Caki2 (cell line): Measurements from ENCODE around the gene CHAF1A. TPM values are rescaled to one million over a fixed set of nuclear protein-coding genes. Genes with fewer than 3 reads are reported as not detected.

Source experiments
- DNase-seq: peaks from one replicate; pipeline ENCODE4 v3.0.0-alpha.2; 2015; ENCODE audit warnings: low read depth
- in situ Hi-C: cut with HindIII; loops from 2 replicates; pipeline ENCODE4 v1.10.0; 2016; ENCODE audit warnings: low sequenced_read_pairs, low pct_unique_long_range_greater_than_20kb, mixed read lengths
- total RNA-seq: library from RNA; depleted of rRNA; stranded (reverse); fragments of >200 nt; shearing (Covaris generic); gene quantifications from 2 replicates; pipeline ENCODE4 v1.2.3, GENCODE V29; 2014; ENCODE audit warnings: low replicate concordance

CHAF1A gene
- total RNA-seq, 1 experiment from 2014 or later = 45.4 TPM

DNA sequence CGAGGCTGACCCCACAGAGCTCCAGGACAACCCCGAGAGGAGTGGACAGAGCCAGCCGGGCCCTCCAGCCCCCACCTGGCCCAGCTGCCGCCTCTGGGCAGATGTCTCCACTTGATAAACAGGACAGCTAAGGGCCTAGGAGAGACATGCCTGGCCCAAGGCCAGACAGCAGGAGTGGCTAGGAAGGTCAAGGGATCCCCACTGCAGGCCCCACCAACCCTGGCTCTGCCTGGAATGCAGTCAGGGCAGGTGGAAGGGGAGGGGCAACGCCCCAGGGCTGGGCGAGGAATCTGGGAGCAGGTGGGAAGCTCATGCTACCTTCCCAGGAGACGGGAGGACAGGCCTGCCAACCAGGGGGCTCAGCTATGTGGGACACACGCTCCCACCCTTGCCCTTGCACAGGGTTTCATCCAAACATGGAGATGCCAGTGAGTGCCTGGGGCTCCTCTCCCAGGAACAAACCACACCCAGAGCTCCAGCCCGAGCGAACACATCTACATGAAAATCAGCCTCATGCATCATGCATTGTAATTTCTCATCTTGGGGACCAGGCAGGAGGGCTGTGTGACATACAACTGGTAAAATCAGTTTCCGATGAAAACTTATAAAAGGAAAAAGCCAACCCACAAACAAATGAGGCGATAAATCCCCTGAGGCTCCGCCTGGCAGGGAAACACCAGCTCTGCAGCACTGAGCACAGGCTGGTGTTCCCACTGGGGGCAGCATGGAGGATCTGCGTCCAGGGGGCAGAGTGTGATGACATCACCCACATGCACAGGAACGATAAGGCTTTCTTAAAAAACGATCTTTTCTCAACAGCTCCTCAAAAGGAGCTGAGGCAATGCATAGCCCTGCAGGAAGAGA is 27.0 kb upstream of the CHAF1A start:
- in situ Hi-C loops = no loop called here
- DNase-seq = peak; percentile 94

DNA sequence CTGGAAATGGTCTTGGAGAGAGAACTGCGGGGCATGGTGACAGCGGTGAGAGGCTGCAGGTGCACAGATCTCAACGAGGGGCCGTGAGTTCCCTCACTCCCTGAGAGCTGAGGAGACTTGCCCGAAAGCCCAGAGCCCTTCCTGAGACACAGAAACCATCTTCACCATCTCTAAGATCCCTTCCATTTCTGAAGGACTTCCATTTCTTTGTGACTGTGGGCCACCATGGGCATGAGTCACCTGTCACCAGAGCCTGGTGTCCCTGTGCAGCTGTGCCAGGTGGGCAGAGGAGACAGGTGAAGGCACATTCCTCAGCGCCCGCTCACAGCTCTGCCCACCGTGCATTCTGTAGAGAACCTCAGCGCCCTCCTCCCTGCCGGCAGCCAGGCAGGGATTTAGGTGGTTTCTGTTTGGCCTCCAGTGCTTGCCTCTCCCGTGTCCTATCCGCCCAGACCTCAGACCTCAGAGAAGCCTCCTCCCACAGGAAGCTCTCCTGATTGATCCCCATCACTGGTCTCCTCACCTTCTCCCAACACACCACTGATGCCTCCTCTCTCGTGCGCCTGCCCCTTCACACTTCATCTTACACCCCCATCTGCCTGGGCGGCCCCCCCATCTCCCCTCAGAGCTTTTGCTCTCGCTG is 26.3 kb upstream of the CHAF1A start:
- in situ Hi-C loops = no loop called here
- DNase-seq = no peak

DNA sequence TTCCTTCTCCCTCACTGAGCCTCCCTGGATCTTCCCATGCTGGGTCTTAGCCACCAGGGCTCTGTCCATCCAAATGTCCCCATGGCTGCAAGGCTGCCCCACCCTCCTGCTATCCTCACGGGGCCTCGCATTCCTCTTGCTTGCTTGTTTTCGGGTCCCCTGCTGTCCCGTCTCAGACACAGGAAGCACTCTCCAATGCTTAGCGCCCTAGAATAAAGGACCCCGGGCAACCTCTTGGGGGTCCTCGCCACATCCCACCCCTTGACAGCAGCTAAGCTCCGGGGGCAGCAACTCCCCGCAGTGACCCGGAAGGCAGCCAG is 25.8 kb upstream of the CHAF1A start:
- no peak for DNase-seq
- in situ Hi-C loops = no loop called here

DNA sequence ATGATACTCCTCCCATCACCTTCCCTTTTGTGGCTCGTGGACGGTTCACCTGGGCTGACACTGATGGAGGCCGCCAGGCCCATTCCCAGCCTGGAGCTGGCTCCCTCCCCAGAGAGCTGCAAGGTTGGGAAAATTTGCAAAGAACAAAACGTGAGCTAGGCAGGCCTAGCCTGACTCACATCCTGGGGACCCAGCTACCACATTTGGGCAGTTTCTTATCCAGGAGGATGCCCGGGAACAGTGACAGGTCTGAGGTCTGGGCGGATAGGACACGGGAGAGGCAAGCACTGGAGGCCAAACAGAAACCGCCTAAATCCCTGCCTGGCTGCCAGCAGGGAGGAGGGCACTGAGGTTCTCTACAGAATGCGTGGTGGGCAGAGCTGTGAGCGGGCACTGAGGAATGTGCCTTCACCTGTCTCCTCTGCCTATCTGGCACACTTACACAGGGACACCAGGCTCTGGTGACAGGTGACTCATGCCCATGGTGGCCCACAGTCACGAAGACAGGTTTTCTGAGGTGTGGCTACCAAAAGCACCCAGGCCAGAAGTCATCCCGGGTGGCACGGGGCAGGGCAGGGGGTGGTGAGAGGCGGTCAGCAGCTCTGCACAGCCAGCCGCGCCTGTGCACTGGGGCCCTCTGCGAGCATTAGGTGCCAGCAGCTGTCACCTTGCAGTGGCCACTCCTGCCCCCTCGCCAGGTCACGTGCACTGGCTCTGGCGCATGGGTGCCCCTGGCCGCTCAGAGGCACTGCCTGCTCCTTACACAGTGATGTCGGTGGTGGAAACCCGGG is 25.3 kb upstream of the CHAF1A start:
- in situ Hi-C loops = no loop called here
- DNase-seq = no peak

DNA sequence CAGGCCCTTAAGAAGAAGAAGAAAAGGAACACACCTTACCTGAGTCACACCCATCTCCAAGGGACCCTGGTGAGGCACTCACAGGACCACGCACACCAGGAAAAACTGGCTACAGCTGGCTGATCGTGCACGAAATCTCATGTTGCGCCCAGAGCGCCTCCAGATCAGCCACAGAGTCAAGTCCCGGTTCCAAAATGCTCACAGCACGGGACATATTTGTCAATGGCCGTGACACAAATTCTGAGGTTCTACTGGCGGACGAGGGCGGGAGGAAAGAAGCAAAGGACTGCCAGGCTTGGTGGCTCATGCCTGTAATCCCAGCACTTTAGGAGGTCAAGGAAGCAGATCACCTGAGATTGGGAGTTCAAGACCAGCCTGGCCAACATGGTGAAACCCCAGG is 23.6 kb upstream of the CHAF1A start:
- in situ Hi-C loops = no loop called here
- no peak for DNase-seq

DNA sequence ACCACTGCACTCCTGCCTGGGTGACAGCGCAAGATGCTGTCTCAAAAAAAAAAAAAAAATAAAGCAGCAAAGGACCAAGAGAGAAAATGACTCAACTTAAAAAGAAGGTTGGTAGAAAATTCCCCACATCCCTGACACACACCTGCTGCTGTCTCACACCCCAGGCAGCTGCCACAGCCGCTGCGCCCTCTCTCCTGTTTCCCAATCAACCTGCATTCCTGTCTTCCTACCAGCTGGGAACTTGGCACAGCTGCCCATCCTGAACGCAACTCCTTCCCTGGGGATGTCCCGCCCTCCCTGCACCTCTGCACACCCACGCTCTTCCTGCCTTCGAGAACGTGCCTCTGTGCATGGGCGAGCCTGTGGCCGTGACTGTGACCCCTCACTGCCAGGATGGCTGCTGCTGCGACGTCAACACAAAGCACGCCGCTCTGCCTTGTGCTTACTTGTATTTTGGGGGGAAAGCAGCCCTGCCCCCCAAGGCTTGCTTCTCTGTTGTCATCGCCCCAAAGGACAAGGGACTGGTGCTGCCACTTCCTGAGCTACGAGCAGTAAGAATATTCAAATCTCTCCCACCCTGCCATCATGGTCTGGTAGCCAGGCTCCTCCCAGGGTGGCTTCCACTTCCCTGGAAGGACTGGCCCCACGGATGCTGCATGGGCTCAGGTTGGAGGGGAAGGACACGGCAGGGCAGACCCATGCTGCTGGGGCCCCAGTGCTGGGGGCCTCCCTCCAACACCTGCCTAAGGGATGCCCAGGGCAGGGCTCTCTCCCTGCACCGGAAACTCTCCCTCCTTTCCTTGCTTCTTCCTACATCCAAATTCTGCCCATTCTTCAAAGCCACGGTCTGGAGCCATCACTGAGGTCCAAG is 22.8 kb upstream of the CHAF1A start:
- in situ Hi-C loops = no loop called here
- DNase-seq = peak; percentile 90

DNA sequence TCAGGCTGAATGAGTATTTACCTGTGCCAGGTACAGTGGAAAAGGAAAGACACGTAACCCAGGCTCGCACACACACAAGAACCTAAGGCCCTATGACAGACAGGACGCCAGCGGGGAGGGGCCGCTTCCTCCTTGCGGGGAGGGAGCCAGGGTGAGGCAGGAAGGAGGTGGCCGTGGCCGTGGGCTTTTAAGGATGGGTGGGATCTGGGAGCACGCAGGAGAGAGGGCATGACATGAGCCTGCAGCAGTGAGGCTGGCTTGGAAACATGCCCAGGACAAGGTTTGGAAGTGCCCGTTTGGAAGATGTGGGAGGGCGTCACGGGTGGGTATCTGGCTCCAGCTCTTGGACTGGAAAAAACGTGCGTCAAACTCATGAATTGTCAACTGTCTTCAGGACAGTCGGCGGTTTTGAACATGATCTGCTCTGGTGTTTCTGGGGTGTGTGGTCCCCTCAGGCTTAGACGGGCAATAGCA is 22.1 kb upstream of the CHAF1A start:
- in situ Hi-C loops = no loop called here
- no peak for DNase-seq

DNA sequence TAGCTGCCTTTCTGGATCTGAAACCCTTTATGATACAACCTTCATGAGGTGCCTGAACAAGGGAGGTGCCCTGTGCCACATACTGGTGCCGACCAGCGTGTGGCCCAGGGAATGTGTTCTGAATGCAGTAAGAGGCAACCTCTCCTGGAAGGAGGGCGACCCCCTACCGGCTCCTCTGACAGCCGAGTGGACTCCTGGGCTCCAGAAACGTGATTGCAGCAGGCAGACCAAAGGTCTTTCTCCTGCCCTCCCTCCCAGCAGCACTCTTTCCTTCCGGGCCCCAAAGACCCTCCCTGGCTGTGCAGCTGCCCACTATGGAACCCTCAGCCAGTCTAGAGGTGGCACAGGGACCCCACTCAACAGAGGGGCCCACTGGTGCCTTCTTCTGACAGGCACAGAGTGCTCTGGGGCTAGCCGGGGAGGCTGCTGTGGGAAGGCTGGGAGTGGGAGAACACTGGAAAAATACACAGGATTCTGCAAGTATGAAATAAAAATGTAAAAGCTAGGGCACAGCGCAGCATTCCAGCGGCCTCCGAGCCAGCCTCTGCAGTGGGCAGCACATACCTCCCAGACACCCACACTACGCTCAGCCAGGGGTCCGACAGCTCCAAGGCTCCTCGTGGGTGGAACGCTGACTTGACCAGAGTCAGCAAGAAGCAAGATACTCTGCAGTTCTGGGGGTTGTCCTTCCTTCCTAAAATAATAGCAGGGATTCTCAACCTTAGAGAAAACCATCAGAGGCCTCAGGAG is 17.0 kb upstream of the CHAF1A start:
- in situ Hi-C loops = no loop called here
- DNase-seq = no peak

DNA sequence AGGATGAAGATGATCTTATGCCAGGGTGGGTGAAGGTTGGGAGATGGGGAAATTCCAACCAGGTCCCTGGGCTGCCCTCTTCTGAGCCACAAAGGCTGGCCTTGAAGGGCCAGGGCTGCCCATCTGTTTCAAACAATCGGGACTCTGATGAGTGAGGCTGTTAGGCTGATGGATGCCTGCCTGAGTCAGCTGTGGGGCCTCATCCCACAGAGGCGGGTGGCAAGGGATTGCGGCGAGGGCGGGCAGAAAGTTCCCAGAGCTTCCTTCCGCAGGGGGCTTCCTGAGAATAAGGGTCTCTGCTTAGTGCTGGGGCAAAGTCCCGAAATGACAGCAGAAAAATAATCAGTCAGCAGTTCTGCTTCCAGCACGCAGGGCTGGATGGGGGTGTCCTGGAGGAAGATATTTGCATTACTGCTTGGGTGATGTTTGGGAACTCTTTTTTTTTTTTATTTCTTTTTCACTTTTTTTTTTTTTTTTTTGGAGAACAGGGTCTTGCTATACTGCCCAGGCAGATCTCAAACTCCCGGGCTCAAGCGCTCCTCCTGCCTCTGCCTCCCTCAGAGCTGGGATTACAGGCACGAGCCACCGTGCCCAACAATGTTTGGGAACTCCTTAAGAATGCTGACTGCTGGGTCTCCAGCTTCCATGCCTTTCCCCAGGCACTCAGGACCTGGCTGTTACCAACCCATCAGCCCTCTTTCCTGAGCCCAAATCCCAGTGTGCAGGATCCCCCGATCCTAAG is 16.2 kb upstream of the CHAF1A start:
- in situ Hi-C loops = no loop called here
- DNase-seq = no peak

DNA sequence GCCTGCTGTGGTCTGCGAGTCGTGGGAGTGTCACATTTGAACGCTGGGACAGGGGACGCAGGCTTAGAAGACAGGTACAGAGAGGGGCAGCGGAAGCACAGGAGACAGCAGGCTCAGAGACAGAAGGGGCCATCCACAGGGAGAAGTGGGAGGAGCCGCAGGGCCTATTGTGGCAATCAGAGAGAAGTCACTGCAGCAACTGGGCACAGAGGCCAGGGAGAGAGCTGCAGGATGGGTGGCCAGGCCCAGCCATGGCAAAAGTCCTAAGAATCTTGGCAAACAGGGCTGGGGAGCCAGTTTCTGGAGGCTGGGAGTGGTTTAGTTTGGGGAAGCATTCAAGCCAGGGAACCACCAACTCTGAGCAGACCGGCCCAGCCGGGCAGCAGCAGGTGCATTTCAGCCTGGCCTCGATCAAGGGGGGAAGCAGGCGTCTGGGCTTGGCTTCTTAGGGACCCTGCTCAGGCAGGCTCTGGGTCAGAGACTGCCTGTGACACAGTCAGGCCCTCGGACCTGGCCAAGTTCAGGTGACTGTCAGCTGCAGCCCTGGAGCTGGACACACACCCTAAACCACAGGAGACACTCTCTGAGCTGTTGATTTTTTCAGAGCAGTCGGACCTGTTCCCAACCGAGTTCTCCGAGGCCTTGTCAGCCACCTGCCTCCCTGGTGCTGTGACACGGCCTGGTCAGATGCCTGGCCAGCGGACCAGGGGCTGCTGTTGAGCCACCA is 13.9 kb upstream of the CHAF1A start:
- in situ Hi-C loops = no loop called here
- no peak for DNase-seq

DNA sequence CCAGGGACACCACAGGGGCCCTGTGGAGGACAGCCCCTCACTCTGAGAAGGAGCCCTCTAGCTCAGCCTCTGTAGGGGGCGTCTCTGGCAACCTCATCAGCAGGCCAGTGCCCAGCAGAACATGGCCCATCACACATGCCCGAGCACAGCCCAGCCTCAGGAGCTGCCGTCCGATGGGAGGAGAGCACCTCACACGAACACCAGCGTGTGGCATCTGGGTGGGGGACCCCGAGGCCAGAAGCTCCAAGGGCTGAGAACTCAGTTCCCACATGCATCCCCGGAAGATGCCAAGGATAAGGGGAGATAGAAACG is 13.4 kb upstream of the CHAF1A start:
- DNase-seq = no peak
- in situ Hi-C loops = no loop called here

DNA sequence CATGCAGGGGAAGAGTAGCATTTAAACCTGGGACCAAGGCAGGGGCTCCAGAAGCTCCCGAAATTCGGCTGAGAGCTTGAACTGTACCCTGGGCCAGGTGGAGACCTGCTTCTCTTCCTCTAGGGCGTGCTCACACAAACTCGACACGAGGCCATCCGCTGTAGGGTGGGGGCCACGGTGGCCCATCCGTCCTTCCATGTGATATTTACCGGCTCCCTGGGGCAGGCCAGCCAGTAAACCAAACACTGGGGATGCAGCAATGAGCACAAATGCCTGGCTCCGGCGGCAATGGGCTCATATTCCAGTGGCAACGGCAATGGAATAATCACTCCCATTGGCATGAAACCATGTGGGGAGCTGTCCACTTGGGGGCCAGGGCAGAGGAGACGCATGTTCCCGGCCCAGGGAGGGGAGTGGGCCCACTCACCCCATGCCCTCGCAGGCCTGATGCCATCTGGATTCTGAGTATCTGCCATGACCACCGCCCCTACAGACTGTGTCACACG is 12.9 kb upstream of the CHAF1A start:
- no peak for DNase-seq
- in situ Hi-C loops = no loop called here

DNA sequence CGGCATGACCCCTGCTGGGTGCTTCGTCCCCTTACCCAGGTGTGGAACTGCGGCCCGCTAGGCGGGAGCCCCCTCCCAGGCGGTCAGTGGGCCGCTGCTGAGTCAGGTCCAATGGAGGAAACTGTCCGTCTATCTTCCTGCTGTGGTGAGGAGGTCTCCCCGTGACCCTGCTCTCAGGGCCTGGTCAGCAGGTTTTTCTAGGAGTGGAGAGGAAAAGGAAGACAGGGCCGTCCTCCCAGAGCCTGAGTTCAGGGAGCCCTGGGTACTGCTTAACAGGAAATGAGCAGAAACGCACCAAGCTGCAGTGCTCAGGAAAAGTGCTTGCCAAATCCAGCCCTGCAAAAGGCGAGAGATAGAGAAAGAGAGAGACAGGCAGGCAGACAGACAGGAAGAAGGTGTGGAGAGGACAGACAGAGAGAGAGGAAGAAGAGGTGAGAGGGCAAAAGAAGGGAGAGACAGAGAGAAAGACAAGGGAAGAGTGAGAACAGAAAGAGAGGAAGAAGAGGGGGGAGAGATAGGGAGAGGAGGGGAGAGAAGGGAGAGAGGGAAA is 12.3 kb upstream of the CHAF1A start:
- no peak for DNase-seq
- in situ Hi-C loops = no loop called here

DNA sequence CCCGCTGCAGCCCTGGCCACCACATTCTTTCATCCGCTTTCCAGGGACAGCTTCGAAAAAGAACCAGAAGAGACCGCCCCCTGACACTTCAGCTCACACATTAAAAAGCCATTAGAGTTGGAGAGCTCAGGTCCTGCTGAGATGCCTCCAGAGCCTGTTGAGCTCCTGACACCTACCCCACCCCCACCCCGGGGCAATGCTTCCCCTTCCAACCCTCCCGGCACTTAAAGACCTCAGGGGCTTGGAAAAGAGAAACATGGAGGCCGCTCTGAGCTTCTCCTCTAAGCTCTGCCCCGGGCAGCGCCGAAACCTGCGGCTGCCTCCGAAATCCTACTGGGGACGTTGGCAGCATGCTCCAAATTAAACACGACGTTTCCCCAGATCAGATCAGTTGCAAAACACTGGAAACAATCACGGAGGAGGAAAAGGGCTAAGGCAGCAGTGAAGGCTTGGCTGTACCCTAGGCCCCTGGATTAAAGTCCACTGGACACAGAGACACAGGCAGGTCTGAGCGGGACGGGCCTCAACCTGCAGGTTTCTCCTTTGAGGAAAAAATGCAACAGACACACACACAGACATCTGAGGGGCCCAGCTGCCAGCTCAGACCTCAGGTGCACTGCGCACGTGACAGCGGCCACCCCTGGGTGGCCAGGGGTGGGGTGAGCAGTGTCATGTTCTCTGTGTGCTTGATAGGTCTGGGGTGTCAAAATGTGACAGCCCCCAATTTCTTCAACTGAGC is 11.7 kb upstream of the CHAF1A start:
- no peak for DNase-seq
- in situ Hi-C loops = no loop called here

DNA sequence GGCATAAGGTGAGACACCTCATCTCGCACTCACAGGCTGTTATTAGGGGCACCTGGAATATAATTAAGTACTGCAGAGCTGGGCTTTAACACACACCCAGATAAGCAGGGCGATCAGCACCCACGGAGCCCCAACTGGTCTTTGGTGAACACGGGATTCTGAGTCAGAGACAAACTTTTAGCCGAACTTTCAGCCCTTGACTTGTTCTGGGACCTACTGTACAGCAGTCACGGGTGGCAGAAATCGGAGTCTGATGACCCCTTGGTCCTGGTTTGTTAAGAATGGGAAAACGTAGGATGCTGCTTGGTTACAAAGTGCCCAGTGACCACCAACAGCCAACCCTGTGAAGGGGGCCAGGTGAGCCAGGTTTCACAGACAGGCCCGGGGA is 11.1 kb upstream of the CHAF1A start:
- in situ Hi-C loops = no loop called here
- DNase-seq = no peak
